ENCODE data around the gene PTEN.

GRCh38 chr10:87837445-87837844 is 26.0 kb upstream of the PTEN start:
- TF ChIP-seq CTCF (IDR thresholded peaks at IDR 0.05): no peak
- TF ChIP-seq EP300 (IDR thresholded peaks at IDR 0.05): no peak
